HCT116 (cell line): ENCODE data around the gene TMC1. TPM values are rescaled to one million over a fixed set of nuclear protein-coding genes. Genes with fewer than 3 reads are reported as not detected.

Experiments
- ATAC-seq: fragments of 200-7000 bp; cut with Tn5 transposase; 2 replicates; pipeline ENCODE4 v1.9.1; 2020; ENCODE audit warnings: mild to moderate bottlenecking, moderate library complexity
- BruUV-seq: library from RNA; stranded (reverse); fragments of 400-500 nt; replicated peaks from 2 replicates; lab custom pipeline; 2021; lab: Mats Ljungman, UMichigan
- CTCF ChIA-PET: fragments of 300-600 bp; sonication (Branson Sonifier 250); formaldehyde crosslinking; loops from one replicate; lab custom pipeline; 2021; ENCODE audit warnings: antibody characterized with exemption; lab: Charles Lee
- POLR2A ChIA-PET: fragments of 300-600, 350-600 bp; sonication (Branson Sonifier 250); formaldehyde crosslinking; loops from one replicate; lab custom pipeline; 2021; ENCODE audit warnings: antibody characterized with exemption; lab: Charles Lee
- RAD21 ChIA-PET, 2 experiments: fragments of 300-600 bp; sonication (Branson Sonifier 250); formaldehyde crosslinking; loops; one replicate each; lab custom pipeline; 2023; ENCODE audit warnings: low total read pairs in 2 of 2; ENCODE audit not compliant: uncharacterized antibody in 2 of 2, unreplicated experiment in 2 of 2, low non-redundant PET in 1 of 2; lab: Charles Lee
- DNase-seq: peaks from one replicate; pipeline ENCODE4 v3.0.0-alpha.2; 2010; ENCODE audit warnings: low read depth, low spot score
- H2AFZ ChIP-seq: fragments of 200-600 bp; shearing (Covaris generic), sonication (generic); 2 replicates; pipeline ENCODE4 v1.6.1; 2017; ENCODE audit warnings: low read depth, mixed run types, mixed read lengths, antibody characterized with exemption, low read length; ENCODE audit not compliant: poor library complexity, severe bottlenecking
- H3K27ac ChIP-seq: 2 replicates; pipeline ENCODE4 v1.5.1; 2012; ENCODE audit warnings: low read depth, low read length
- H3K27me3 ChIP-seq: fragments of 200-600 bp; sonication (generic); 2 replicates; pipeline ENCODE4 v1.6.1; 2016; ENCODE audit warnings: mixed run types, low read length, mixed read lengths; ENCODE audit not compliant: insufficient read depth
- H3K36me3 ChIP-seq, 2 experiments: fragments of 200-500 bp in 1 of 2; fragments of 200-600 bp in 1 of 2; sonication (Bioruptor generic) in 1 of 2; sonication (generic) in 1 of 2; 2 replicates each; pipeline versions ENCODE4 v1.5.1 to v1.6.1; 2014 to 2016; ENCODE audit warnings: low read length in 2 of 2, inconsistent platforms in 1 of 2, mixed read lengths in 1 of 2, mixed run types in 1 of 2; ENCODE audit not compliant: insufficient read depth in 2 of 2, control insufficient read depth in 1 of 2
- H3K4me1 ChIP-seq, 2 experiments: fragments of 200-600 bp in 1 of 2; sonication (generic) in 1 of 2; 2 replicates each; pipeline versions ENCODE4 v1.5.1 to v1.6.1; 2012 to 2017; ENCODE audit warnings: low read length in 2 of 2, inconsistent platforms in 1 of 2, mild to moderate bottlenecking in 1 of 2, mixed read lengths in 1 of 2, mixed run types in 1 of 2, moderate library complexity in 1 of 2; ENCODE audit not compliant: insufficient read depth in 2 of 2, control insufficient read depth in 1 of 2
- H3K4me2 ChIP-seq: fragments of 200-600 bp; sonication (generic); 2 replicates; pipeline ENCODE4 v1.6.1; 2017; ENCODE audit warnings: mixed run types, low read length, mixed read lengths
- H3K4me3 ChIP-seq, 2 experiments: fragments of 200-600 bp in 1 of 2; sonication (generic) in 1 of 2; replicated peaks in 1 of 2; 2 replicates each; pipeline ENCODE4 v1.5.1; 2011 to 2016; ENCODE audit warnings: low read length in 2 of 2, control low read depth in 1 of 2, low read depth in 1 of 2, mild to moderate bottlenecking in 1 of 2, mixed read lengths in 1 of 2, mixed run types in 1 of 2
- H3K79me2 ChIP-seq: fragments of 200-600 bp; sonication (generic); 2 replicates; pipeline ENCODE4 v1.6.1; 2017; ENCODE audit warnings: mild to moderate bottlenecking, mixed run types, low read length, moderate library complexity, mixed read lengths; ENCODE audit not compliant: insufficient read depth
- H3K9ac ChIP-seq: fragments of 200-600 bp; sonication (generic); 2 replicates; pipeline ENCODE4 v1.6.1; 2016; ENCODE audit warnings: low read length, mixed read lengths
- H3K9me2 ChIP-seq: fragments of 200-600 bp; sonication (generic), shearing (Covaris generic); 2 replicates; pipeline ENCODE4 v1.6.1; 2017; ENCODE audit warnings: mixed run types, mild to moderate bottlenecking, moderate library complexity; ENCODE audit not compliant: insufficient read depth
- H3K9me3 ChIP-seq, 2 experiments: fragments of 200-500 bp in 1 of 2; fragments of 200-600 bp in 1 of 2; sonication (Bioruptor generic) in 1 of 2; sonication (generic) in 1 of 2; 2 replicates each; pipeline ENCODE4 v1.6.1; 2014 to 2017; ENCODE audit warnings: low read length in 2 of 2, mixed read lengths in 2 of 2, inconsistent platforms in 1 of 2, low read depth in 1 of 2, mild to moderate bottlenecking in 1 of 2, mixed run types in 1 of 2, moderate library complexity in 1 of 2; ENCODE audit not compliant: control insufficient read depth in 1 of 2, insufficient read depth in 1 of 2
- H4K20me1 ChIP-seq: fragments of 200-600 bp; sonication (generic), shearing (Covaris generic); 2 replicates; pipeline ENCODE4 v1.6.1; 2017; ENCODE audit warnings: mixed run types, mild to moderate bottlenecking, moderate library complexity; ENCODE audit not compliant: insufficient read depth
- ATF3 ChIP-seq: IDR thresholded peaks from 2 replicates; pipeline ENCODE4 v1.6.1; 2012
- CTCF ChIP-seq, 3 experiments: fragments of 200-600 bp in 1 of 3; sonication (generic) in 1 of 3; IDR thresholded peaks in 2 of 3; conservative IDR thresholded peaks in 1 of 3; 2 replicates each; pipeline ENCODE4 v1.5.1; 2012 to 2017; ENCODE audit warnings: low read depth in 2 of 3, low read length in 2 of 3, antibody characterized with exemption in 1 of 3, borderline replicate concordance in 1 of 3, control low read depth in 1 of 3, mild to moderate bottlenecking in 1 of 3, mixed read lengths in 1 of 3, mixed run types in 1 of 3, moderate library complexity in 1 of 3; ENCODE audit not compliant: insufficient read depth in 1 of 3
- EGR1 ChIP-seq: IDR thresholded peaks from 2 replicates; pipeline ENCODE4 v1.6.1; 2012; ENCODE audit warnings: low read depth
- ELF1 ChIP-seq: IDR thresholded peaks from 2 replicates; pipeline ENCODE4 v1.6.1; 2012; ENCODE audit warnings: low read depth, borderline replicate concordance
- EZH2phosphoT487 ChIP-seq: fragments of 200-600 bp; IDR thresholded peaks from 2 replicates; pipeline ENCODE4 v1.6.1; 2018; ENCODE audit warnings: antibody characterized with exemption, borderline replicate concordance
- FOSL1 ChIP-seq: IDR thresholded peaks from 2 replicates; pipeline ENCODE4 v1.6.1; 2012; ENCODE audit warnings: low read depth
- MAX ChIP-seq: IDR thresholded peaks from 2 replicates; pipeline ENCODE4 v1.6.1; 2012
- POLR2A ChIP-seq: IDR thresholded peaks from 2 replicates; pipeline ENCODE4 v1.7.0; 2011; ENCODE audit warnings: borderline replicate concordance; ENCODE audit not compliant: insufficient read depth, insufficient read length; ENCODE audit errors: extremely low read depth
- SIN3A ChIP-seq: IDR thresholded peaks from 2 replicates; pipeline ENCODE4 v1.6.1; 2012; ENCODE audit warnings: low read depth
- SP1 ChIP-seq: IDR thresholded peaks from 2 replicates; pipeline ENCODE4 v1.6.1; 2012; ENCODE audit warnings: low read depth
- YY1 ChIP-seq: IDR thresholded peaks from 2 replicates; pipeline ENCODE4 v1.6.1; 2011; ENCODE audit warnings: low read length, low read depth, moderate library complexity, mild to moderate bottlenecking; ENCODE audit not compliant: insufficient replicate concordance; ENCODE audit errors: extremely low read depth
- ZBTB33 ChIP-seq: IDR thresholded peaks from 2 replicates; pipeline ENCODE4 v1.6.1; 2011; ENCODE audit warnings: mild to moderate bottlenecking, low read length, moderate library complexity; ENCODE audit not compliant: insufficient replicate concordance; ENCODE audit errors: extremely low read depth
- ZFX ChIP-seq: fragments of 450-650 bp; IDR thresholded peaks from 2 replicates; pipeline ENCODE4 v1.6.1; 2017
- ZNF274 ChIP-seq: fragments of 200-500 bp; sonication (Bioruptor generic); IDR thresholded peaks from 2 replicates; pipeline ENCODE4 v1.6.1; 2014; ENCODE audit warnings: mild to moderate bottlenecking, low read depth, low read length, inconsistent platforms
- intact Hi-C: fragments of 100-400 bp; cut with micrococcal nuclease; formaldehyde crosslinking; loops from 2 replicates; pipeline ENCODE4 v1.10.0; 2022
- total RNA-seq: library from RNA; stranded (reverse); gene quantifications from one replicate; pipeline ENCODE4 v1.2.1, GENCODE V29; 2021; ENCODE audit not compliant: unreplicated experiment

TMC1 gene
- total RNA-seq, 1 experiment from 2014 or later, result 0.57 TPM

GRCh38 chr9:72574156-72574810 lies 52.9 kb downstream of the TMC1 start:
- Histone ChIP-seq H4K20me1 (no peaks in the 10 kb centered on the region), H3K79me2 (no peaks in the 10 kb centered on the region), H3K9me2 (no peaks in the 10 kb centered on the region; the same call in 1 of the 2 replicates), H3K9me3 (no peaks in the 10 kb centered on the region), H3K4me2 (peak overlapping the region; percentile 27), H3K4me1 (peaks cover 41 to 60% of the 10 kb centered on the region in 2 experiments), H3K27me3 (no peaks in the 10 kb centered on the region), H3K9ac (no peak overlapping the region), H3K4me3 (no peak overlapping the region), H3K27ac (no peak overlapping the region), H3K36me3 (no peaks in the 10 kb centered on the region), H2AFZ (peak overlapping the region; percentile 41)
- ChIA-PET RAD21 (no interaction called here), CTCF (no interaction called here), POLR2A (interaction anchor here (1.5 kb wide), 1 partner anchor 209 kb away, joined by 4 read pairs; the partner anchor contains the start of gene ZFAND5)
- ATAC-seq, result no peak
- BruUV-seq, result no TSS peak
- DNase-seq, result no peak
- TF ChIP-seq ATF3 (no peak), FOSL1 (0 out of 2 replicates have a peak, but pooled peaks have one; percentile 9), SP1 (peak; percentile 62; the same call in 1 of the 2 replicates)
- intact Hi-C loops, result no loop called here

GRCh38 chr9:72575666-72576065 lies 54.3 kb downstream of the TMC1 start:
- Histone ChIP-seq H3K9ac (no peak overlapping the region), H3K79me2 (no peaks in the 10 kb centered on the region), H3K27ac (no peak overlapping the region; the same call in 1 of the 2 replicates), H3K9me2 (no peaks in the 10 kb centered on the region; the same call in 1 of the 2 replicates), H3K4me1 (peaks cover 55 to 74% of the 10 kb centered on the region in 2 experiments), H3K36me3 (no peaks in the 10 kb centered on the region), H3K4me3 (no peak overlapping the region), H3K4me2 (no peak overlapping the region), H4K20me1 (no peaks in the 10 kb centered on the region), H3K27me3 (no peaks in the 10 kb centered on the region), H3K9me3 (no peaks in the 10 kb centered on the region), H2AFZ (peak overlapping the region; percentile 48)
- BruUV-seq, result no TSS peak
- ChIA-PET CTCF (interaction anchor here (1.3 kb wide), 1 partner anchor 295 kb away, joined by 3 read pairs; no protein-coding TSS in a partner anchor), POLR2A (interaction anchor here (8.3 kb wide), 1 partner anchor 213 kb away, joined by 69 read pairs; the partner anchor contains the start of gene ZFAND5), RAD21 (no interaction called here)
- DNase-seq, result no peak
- no peak for ATAC-seq
- intact Hi-C loops, result loop anchor here (5.0 kb wide), 1 partner anchor 98 kb away; no protein-coding TSS in a partner anchor
- TF ChIP-seq CTCF (IDR thresholded peaks at IDR 0.05 in 2 of 3, conservative IDR thresholded peaks at IDR 0.05 in 1 of 3; ENCODE audit: borderline replicate concordance in 1 of 3, insufficient read depth in 1 of 3, low read depth in 2 of 3, low read length in 2 of 3), result no peak
- TF ChIP-seq ELF1, result no peak
- no peak for TF ChIP-seq ZNF274
- TF ChIP-seq POLR2A, result no peak
- no peak for TF ChIP-seq ATF3
- TF ChIP-seq SP1, result no peak
- TF ChIP-seq YY1, result no peak
- no peak for TF ChIP-seq MAX
- TF ChIP-seq ZBTB33, result no peak
- no peak for TF ChIP-seq ZFX
- no peak for TF ChIP-seq EGR1
- TF ChIP-seq EZH2phosphoT487, result no peak
- no peak for TF ChIP-seq SIN3A
